Epithelial cell of proximal tubule (primary cell): ENCODE results near the gene LZIC. TPM values are rescaled to one million over a fixed set of nuclear protein-coding genes. Genes with fewer than 3 reads are reported as not detected.

Source experiments
- DNase-seq: peaks from one replicate; pipeline ENCODE4 v3.0.0-alpha.2; 2011; ENCODE audit warnings: low read depth
- H3K4me3 ChIP-seq: 2 replicates; pipeline ENCODE4 v1.5.1; 2011; ENCODE audit warnings: low read depth, mild to moderate bottlenecking, low read length
- total RNA-seq: library from RNA; depleted of rRNA; stranded (reverse); fragments of >200 nt; gene quantifications from 2 replicates; pipeline ENCODE4 v1.2.3, GENCODE V29; 2015
- TF ChIP-seq, protein P1 (sequence below): conservative IDR thresholded peaks from 2 replicates; pipeline ENCODE4 v1.5.1; 2012; ENCODE audit warnings: low read depth, mild to moderate bottlenecking, low read length

Gene LZIC
- 20.6 and 23.3 TPM in 2 replicates for total RNA-seq

- DNase-seq, result peak; percentile 54
- H3K4me3 ChIP-seq, result peak within 1 kb of the TSS; percentile 98
- TF ChIP-seq, protein P1, sequence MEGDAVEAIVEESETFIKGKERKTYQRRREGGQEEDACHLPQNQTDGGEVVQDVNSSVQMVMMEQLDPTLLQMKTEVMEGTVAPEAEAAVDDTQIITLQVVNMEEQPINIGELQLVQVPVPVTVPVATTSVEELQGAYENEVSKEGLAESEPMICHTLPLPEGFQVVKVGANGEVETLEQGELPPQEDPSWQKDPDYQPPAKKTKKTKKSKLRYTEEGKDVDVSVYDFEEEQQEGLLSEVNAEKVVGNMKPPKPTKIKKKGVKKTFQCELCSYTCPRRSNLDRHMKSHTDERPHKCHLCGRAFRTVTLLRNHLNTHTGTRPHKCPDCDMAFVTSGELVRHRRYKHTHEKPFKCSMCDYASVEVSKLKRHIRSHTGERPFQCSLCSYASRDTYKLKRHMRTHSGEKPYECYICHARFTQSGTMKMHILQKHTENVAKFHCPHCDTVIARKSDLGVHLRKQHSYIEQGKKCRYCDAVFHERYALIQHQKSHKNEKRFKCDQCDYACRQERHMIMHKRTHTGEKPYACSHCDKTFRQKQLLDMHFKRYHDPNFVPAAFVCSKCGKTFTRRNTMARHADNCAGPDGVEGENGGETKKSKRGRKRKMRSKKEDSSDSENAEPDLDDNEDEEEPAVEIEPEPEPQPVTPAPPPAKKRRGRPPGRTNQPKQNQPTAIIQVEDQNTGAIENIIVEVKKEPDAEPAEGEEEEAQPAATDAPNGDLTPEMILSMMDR, result no peak
Measured at GRCh38 chr1:9942939-9943788, at the start of gene LZIC, which contains the start of gene NMNAT1. TSS of gene LZIC (minus strand) at chr1:9943391. CDS start at chr1:9936619, 6,772 bp downstream. TSS of gene NMNAT1 (plus strand) at chr1:9943475. CDS start at chr1:9972074, 28,599 bp downstream.

GRCh38 chr1:9992910-9993309, 49.7 kb upstream of the LZIC start:
- TF ChIP-seq, protein P1, result no peak
- DNase-seq, result no peak

DNA sequence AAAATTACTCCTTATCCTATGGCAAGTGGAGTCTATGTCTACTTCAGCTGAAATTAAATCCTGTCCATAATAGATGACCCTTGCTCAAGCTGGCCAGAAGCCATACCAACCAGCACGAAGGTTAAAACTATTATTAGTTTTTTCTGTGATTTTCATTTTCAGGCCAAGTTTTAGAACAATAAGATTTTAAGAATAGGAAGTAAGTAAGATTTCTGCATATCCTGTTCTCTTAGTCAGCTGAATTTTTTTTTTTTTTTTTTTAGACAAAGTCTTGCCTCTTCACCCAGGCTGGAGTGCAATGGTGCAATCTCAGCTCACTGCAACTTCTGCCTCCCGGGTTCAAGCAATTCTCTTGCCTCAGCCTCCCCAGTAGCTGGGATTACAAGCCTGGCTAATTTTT, 47.8 kb upstream of the LZIC start:
- no peak for DNase-seq
- H3K4me3 ChIP-seq, result no peak overlapping the region
- TF ChIP-seq, protein P1, result no peak

More at GRCh38 chr1:9992910-9993309, 49.7 kb upstream of the LZIC start:
- no peak overlapping the region for H3K4me3 ChIP-seq

- TF ChIP-seq, protein P1, result no peak
Measured at GRCh38 chr1:9989773-9990172, 46.6 kb upstream of the LZIC start.

DNA sequence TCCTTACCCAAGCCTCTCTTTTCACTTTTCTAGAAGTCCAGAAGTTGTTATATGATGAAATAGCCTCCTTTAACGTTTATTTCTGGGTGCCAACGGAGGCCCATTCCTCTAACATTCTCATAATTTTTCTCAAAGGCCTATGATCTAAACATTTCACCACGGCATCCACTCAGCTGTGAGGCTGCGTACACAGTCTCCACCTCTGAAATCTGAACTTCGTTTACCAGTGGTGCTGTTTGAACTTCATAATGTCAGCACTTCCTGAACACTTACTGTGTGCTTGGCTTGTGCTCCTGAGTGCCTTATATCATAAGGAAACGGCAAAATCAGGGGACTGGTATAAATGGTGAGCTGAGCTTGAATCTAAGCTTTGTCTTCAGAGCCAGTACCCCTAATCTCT, 41.8 kb upstream of the LZIC start:
- no peak overlapping the region for H3K4me3 ChIP-seq
- TF ChIP-seq, protein P1, result no peak
- no peak for DNase-seq

More at GRCh38 chr1:9989773-9990172, 46.6 kb upstream of the LZIC start:
- no peak overlapping the region for H3K4me3 ChIP-seq
- no peak for DNase-seq

DNA sequence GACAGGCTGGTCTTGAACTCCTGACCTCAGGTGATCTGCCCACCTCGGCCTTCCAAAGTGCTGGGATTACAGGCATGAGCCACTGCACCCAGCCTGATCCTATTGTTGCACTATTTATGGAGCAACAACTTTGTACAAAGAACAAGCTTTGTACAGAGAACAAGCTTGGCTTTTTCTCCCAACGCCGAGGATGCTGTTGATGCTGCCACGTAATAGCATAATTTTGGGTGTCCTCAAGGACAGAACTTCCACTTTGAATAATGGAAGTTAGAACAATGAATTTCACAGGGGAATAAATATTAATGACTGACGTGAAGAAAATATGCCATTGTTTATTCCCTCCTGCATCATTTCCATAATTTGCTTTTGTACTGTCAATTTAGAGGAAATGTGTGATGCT, 41.1 kb upstream of the LZIC start:
- DNase-seq, result no peak
- H3K4me3 ChIP-seq, result no peak overlapping the region
- TF ChIP-seq, protein P1, result no peak
